ENCODE measurements around the gene CTNNA1. TPM values are rescaled to one million over a fixed set of nuclear protein-coding genes. Genes with fewer than 3 reads are reported as not detected.
"Not testable (repeated sequence)": the region's sequence is repeated elsewhere in the genome, so short reads cannot be mapped to it uniquely, and the experiment has no call there.

The CTNNA1 gene
- total and polyA plus RNA-seq, 2 experiments from 2014 or later = 171 to 260 TPM

- no peak overlapping the region for H3K4me3 ChIP-seq
- H3K27ac ChIP-seq = no peak overlapping the region
- DNase-seq (ENCODE audit: low read depth in 1 of 2, low spot score in 1 of 2) = no peak
- TF ChIP-seq CTCF (IDR thresholded peaks at IDR 0.05; ENCODE audit: low read depth, low read length) = no peak
- no peaks in the 10 kb centered on the region for H3K9me3 ChIP-seq (ENCODE audit: low read depth)
- peaks cover 17% of the 10 kb centered on the region for H3K36me3 ChIP-seq
- no peaks in the 10 kb centered on the region for H3K27me3 ChIP-seq
- H3K4me1 ChIP-seq (ENCODE audit: low read depth) = peaks cover 11% of the 10 kb centered on the region
These were observed 78.5 kb downstream of the CTNNA1 start for GRCh38 chr5:138831703-138832102.

GRCh38 chr5:138832218-138832617 is 79.0 kb downstream of the CTNNA1 start:
- Histone ChIP-seq H3K4me3 (no peak overlapping the region), H3K9me3 (ENCODE audit: low read depth) (no peaks in the 10 kb centered on the region), H3K4me1 (ENCODE audit: low read depth) (peaks cover 11% of the 10 kb centered on the region), H3K27me3 (no peaks in the 10 kb centered on the region), H3K36me3 (peaks cover 16% of the 10 kb centered on the region), H3K27ac (no peak overlapping the region)
- DNase-seq (ENCODE audit: low read depth in 1 of 2, low spot score in 1 of 2) = peak in 1 of 2 donors; percentile 32
- TF ChIP-seq CTCF (IDR thresholded peaks at IDR 0.05; ENCODE audit: low read depth, low read length) = no peak

GRCh38 chr5:138833080-138833479 is 79.9 kb downstream of the CTNNA1 start:
- H3K4me3 ChIP-seq = no peak overlapping the region
- DNase-seq (ENCODE audit: low read depth in 1 of 2, low spot score in 1 of 2) = no peak
- no peak for TF ChIP-seq CTCF (IDR thresholded peaks at IDR 0.05; ENCODE audit: low read depth, low read length)
- H3K9me3 ChIP-seq (ENCODE audit: low read depth) = no peaks in the 10 kb centered on the region
- no peak overlapping the region for H3K27ac ChIP-seq
- peaks cover 11% of the 10 kb centered on the region for H3K4me1 ChIP-seq (ENCODE audit: low read depth)
- H3K36me3 ChIP-seq = peaks cover 8% of the 10 kb centered on the region
- H3K27me3 ChIP-seq = no peaks in the 10 kb centered on the region

- DNase-seq (ENCODE audit: low read depth in 1 of 2, low spot score in 1 of 2) = no peak
- Histone ChIP-seq H3K27me3 (no peaks in the 10 kb centered on the region), H3K36me3 (no peaks in the 10 kb centered on the region), H3K4me1 (ENCODE audit: low read depth) (peaks cover 11% of the 10 kb centered on the region), H3K4me3 (no peak overlapping the region), H3K9me3 (ENCODE audit: low read depth) (no peaks in the 10 kb centered on the region), H3K27ac (peak overlapping the region; percentile 16)
- no peak for TF ChIP-seq CTCF (IDR thresholded peaks at IDR 0.05; ENCODE audit: low read depth, low read length)
These were observed 80.7 kb downstream of the CTNNA1 start for GRCh38 chr5:138833726-138834480.

GRCh38 chr5:138834853-138835252 is 81.6 kb downstream of the CTNNA1 start:
- not testable (repeated sequence) for H3K4me3 ChIP-seq, H3K27ac ChIP-seq

GRCh38 chr5:138837160-138837559 is 83.9 kb downstream of the CTNNA1 start:
- no peak for DNase-seq (ENCODE audit: low read depth in 1 of 2, low spot score in 1 of 2)
- no peaks in the 10 kb centered on the region for H3K9me3 ChIP-seq (ENCODE audit: low read depth)
- no peak overlapping the region for H3K27ac ChIP-seq
- H3K36me3 ChIP-seq = no peaks in the 10 kb centered on the region
- H3K27me3 ChIP-seq = no peaks in the 10 kb centered on the region
- TF ChIP-seq CTCF (IDR thresholded peaks at IDR 0.05; ENCODE audit: low read depth, low read length) = no peak
- H3K4me1 ChIP-seq (ENCODE audit: low read depth) = peaks cover 11% of the 10 kb centered on the region
- no peak overlapping the region for H3K4me3 ChIP-seq

More at GRCh38 chr5:138834853-138835252, 81.6 kb downstream of the CTNNA1 start:
- peaks cover 11% of the 10 kb centered on the region for H3K4me1 ChIP-seq (ENCODE audit: low read depth)
- H3K27me3 ChIP-seq; H3K36me3 ChIP-seq; H3K9me3 ChIP-seq (ENCODE audit: low read depth); DNase-seq (ENCODE audit: low read depth in 1 of 2, low spot score in 1 of 2): not testable (repeated sequence)

All from cardiac muscle cell (in vitro differentiated cells and primary cell).